ENCODE measurements around the gene RWDD3. TPM values are rescaled to one million over a fixed set of nuclear protein-coding genes. Genes with fewer than 3 reads are reported as not detected.
A peak's percentile ranks its signal among the peaks of the same experiment; 100 is the strongest.

The RWDD3 gene
- total RNA-seq, 1 experiment from 2014 or later = 11.3 TPM

GRCh38 chr1:95233319-95233736 is 682 bp upstream of the RWDD3 start:
- CTCF ChIA-PET = interaction anchor here (0.6 to 2.1 kb wide), 27 partner anchors 10 to 1706 kb away, joined by 3 to 22 read pairs (median 5); partner anchors contain the start of genes ALG14 and TLCD4
- Histone ChIP-seq H3K79me2 (ENCODE audit: low read depth) (peaks cover 39% of the 10 kb centered on the region), H3K36me3 (ENCODE audit: low read depth) (peaks cover 17% of the 10 kb centered on the region; the same call in 1 of the 2 replicates), H3K9me3 (ENCODE audit: insufficient read depth, low read depth) (no peaks in the 10 kb centered on the region), H3F3A (ENCODE audit: insufficient read depth, low read depth) (no peaks in the 10 kb centered on the region; the same call in 1 of the 2 replicates), H4K20me1 (ENCODE audit: insufficient read depth) (no peaks in the 10 kb centered on the region), H3K4me1 (replicated peaks; ENCODE audit: insufficient read depth) (peaks cover 8% of the 10 kb centered on the region; the same call in 1 of the 2 replicates), H3K27me3 (ENCODE audit: insufficient read depth, low read depth) (no peaks in the 10 kb centered on the region), H3K4me2 (peak overlapping the region; percentile 89), H3K27ac (no peak overlapping the region), H3K4me3 (peak overlapping the region; percentile 94), H3K9me2 (ENCODE audit: insufficient read depth) (no peaks in the 10 kb centered on the region; the same call in 1 of the 2 replicates), H2AFZ (peak overlapping the region; percentile 99)
- POLR2A ChIA-PET (ENCODE audit: unreplicated experiment) = interaction anchor here (0.6 to 1.3 kb wide), 3 partner anchors 24 to 1595 kb away, joined by 3 to 17 read pairs (median 11); partner anchors contain the start of gene ALG14
- peak in 1 of 2 experiments; percentile 10 for DNase-seq
- intact Hi-C loops (cut with micrococcal nuclease; ENCODE audit: unreplicated experiment) = loop anchor here (1.0 to 5.0 kb wide), 4 partner anchors 117 to 719 kb away; partner anchors contain the start of genes CNN3, SLC44A3 and TLCD4
- TSS peak; percentile 82 for BruUV-seq (replicated peaks)
- no peak for TF ChIP-seq EZH2 (IDR thresholded peaks at IDR 0.05; ENCODE audit: low read depth)
- TF ChIP-seq CTCF (conservative IDR thresholded peaks at IDR 0.05) = no peak

- H3K9me3 ChIP-seq (ENCODE audit: insufficient read depth, low read depth) = peaks cover 3% of the 10 kb centered on the region; the same call in 1 of the 2 replicates
- H3K4me3 ChIP-seq = no peak overlapping the region
- H3K79me2 ChIP-seq (ENCODE audit: low read depth) = peaks cover 48% of the 10 kb centered on the region
- H3K4me1 ChIP-seq (replicated peaks; ENCODE audit: insufficient read depth) = peaks cover 8% of the 10 kb centered on the region; the same call in 1 of the 2 replicates
- TF ChIP-seq CTCF (conservative IDR thresholded peaks at IDR 0.05) = no peak
- no peak for TF ChIP-seq EZH2 (IDR thresholded peaks at IDR 0.05; ENCODE audit: low read depth)
- DNase-seq = no peak
- H3K27me3 ChIP-seq (ENCODE audit: insufficient read depth, low read depth) = no peaks in the 10 kb centered on the region
- H3F3A ChIP-seq (ENCODE audit: insufficient read depth, low read depth) = no peaks in the 10 kb centered on the region
- ChIA-PET CTCF (no interaction called here), POLR2A (ENCODE audit: unreplicated experiment) (no interaction called here)
- H3K27ac ChIP-seq = no peak overlapping the region
- no peaks in the 10 kb centered on the region for H3K9me2 ChIP-seq (ENCODE audit: insufficient read depth)
- no peak overlapping the region for H3K4me2 ChIP-seq
- peaks cover 51% of the 10 kb centered on the region for H3K36me3 ChIP-seq (ENCODE audit: low read depth)
- no peaks in the 10 kb centered on the region for H4K20me1 ChIP-seq (ENCODE audit: insufficient read depth)
- BruUV-seq (replicated peaks) = no TSS peak
- no peak overlapping the region for H2AFZ ChIP-seq
- intact Hi-C loops (cut with micrococcal nuclease; ENCODE audit: unreplicated experiment) = no loop called here
Measured at GRCh38 chr1:95236784-95237575, 3.0 kb downstream of the RWDD3 start.

- BruUV-seq (replicated peaks) = no TSS peak
- Histone ChIP-seq H3F3A (ENCODE audit: insufficient read depth, low read depth) (no peaks in the 10 kb centered on the region), H3K9me3 (ENCODE audit: insufficient read depth, low read depth) (peaks cover 7% of the 10 kb centered on the region; the same call in 1 of the 2 replicates), H3K27me3 (ENCODE audit: insufficient read depth, low read depth) (no peaks in the 10 kb centered on the region), H2AFZ (no peak overlapping the region), H3K9me2 (ENCODE audit: insufficient read depth) (no peaks in the 10 kb centered on the region), H3K4me3 (no peak overlapping the region), H4K20me1 (ENCODE audit: insufficient read depth) (no peaks in the 10 kb centered on the region), H3K36me3 (ENCODE audit: low read depth) (peaks cover 58% of the 10 kb centered on the region), H3K4me2 (no peak overlapping the region), H3K4me1 (replicated peaks; ENCODE audit: insufficient read depth) (peaks cover 6% of the 10 kb centered on the region; the same call in 1 of the 2 replicates), H3K79me2 (ENCODE audit: low read depth) (peaks cover 48% of the 10 kb centered on the region), H3K27ac (no peak overlapping the region)
- intact Hi-C loops (cut with micrococcal nuclease; ENCODE audit: unreplicated experiment) = no loop called here
- ChIA-PET POLR2A (ENCODE audit: unreplicated experiment) (no interaction called here), CTCF (no interaction called here)
- DNase-seq = no peak
- TF ChIP-seq CTCF (conservative IDR thresholded peaks at IDR 0.05) (no peak), EZH2 (IDR thresholded peaks at IDR 0.05; ENCODE audit: low read depth) (no peak)
Measured at GRCh38 chr1:95237981-95238703, 4.1 kb downstream of the RWDD3 start.
